ENCODE measurements around the gene CMTM6.
A peak's percentile ranks its signal among the peaks of the same experiment; 100 is the strongest.

CMTM6 gene

DNA sequence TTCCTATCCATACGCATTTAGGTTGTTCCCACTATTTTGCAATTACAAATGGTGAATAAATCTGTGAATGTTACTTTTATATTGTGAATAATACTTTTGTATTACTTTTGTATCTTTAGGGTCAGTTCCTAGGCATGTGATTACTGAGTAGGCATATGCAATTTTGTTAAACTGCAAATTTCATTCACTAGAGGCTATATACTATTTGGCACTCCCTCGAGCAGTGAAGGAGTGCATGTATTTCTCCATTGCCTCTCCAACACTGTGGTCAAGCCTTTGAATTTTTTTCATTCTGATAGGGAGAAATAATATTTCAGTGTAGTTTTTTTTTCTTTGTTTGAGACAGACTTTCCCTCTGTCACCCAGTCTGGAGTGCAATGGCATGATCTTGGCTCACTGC is 8.4 kb upstream of the CMTM6 start:
- Histone ChIP-seq H3K4me1 (ENCODE audit: control insufficient read depth, insufficient read depth, low read length) (no peaks in the 10 kb centered on the region), H3K36me3 (ENCODE audit: control insufficient read depth in 2 of 2, insufficient read depth in 1 of 2, low read length in 2 of 2) (no peaks in the 10 kb centered on the region), H3K27ac (ENCODE audit: extremely low read depth, low read depth, low read length) (no peak overlapping the region), H3K4me3 (ENCODE audit: low read depth, low read length) (no peak overlapping the region), H3K9me3 (ENCODE audit: control insufficient read depth, insufficient read depth, low read depth, low read length) (no peaks in the 10 kb centered on the region)
- ChIA-PET CTCF (interaction anchor here (0.6 to 0.8 kb wide), 4 partner anchors 9 to 152 kb away, joined by 3 to 4 read pairs (median 3); no protein-coding TSS in a partner anchor), POLR2A (interaction anchor here (0.6 kb wide), 1 partner anchor 259 kb away, joined by 3 read pairs; no protein-coding TSS in a partner anchor)
- TF ChIP-seq ZNF24 (tag by site-specific recombination; IDR thresholded peaks at IDR 0.05) (no peak), ZBTB11 (tag by site-specific recombination; conservative IDR thresholded peaks at IDR 0.05; ENCODE audit: low read depth) (no peak), ATF2 (tag by site-specific recombination; IDR thresholded peaks at IDR 0.05; ENCODE audit: low read depth) (no peak), ZBTB17 (tag by site-specific recombination; IDR thresholded peaks at IDR 0.05) (no peak), ZNF747 (tag by site-specific recombination; IDR thresholded peaks at IDR 0.05) (no peak), KLF8 (tag by site-specific recombination; IDR thresholded peaks at IDR 0.05) (no peak), ZNF302 (tag by site-specific recombination; IDR thresholded peaks at IDR 0.05; ENCODE audit: low read depth) (no peak), ZNF701 (tag by site-specific recombination; IDR thresholded peaks at IDR 0.05) (no peak), ZNF571 (tag by site-specific recombination; IDR thresholded peaks at IDR 0.05) (no peak)
- TF ChIP-seq, protein P1, sequence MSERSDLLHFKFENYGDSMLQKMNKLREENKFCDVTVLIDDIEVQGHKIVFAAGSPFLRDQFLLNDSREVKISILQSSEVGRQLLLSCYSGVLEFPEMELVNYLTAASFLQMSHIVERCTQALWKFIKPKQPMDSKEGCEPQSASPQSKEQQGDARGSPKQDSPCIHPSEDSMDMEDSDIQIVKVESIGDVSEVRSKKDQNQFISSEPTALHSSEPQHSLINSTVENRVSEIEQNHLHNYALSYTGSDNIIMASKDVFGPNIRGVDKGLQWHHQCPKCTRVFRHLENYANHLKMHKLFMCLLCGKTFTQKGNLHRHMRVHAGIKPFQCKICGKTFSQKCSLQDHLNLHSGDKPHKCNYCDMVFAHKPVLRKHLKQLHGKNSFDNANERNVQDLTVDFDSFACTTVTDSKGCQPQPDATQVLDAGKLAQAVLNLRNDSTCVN (tag by site-specific recombination; optimal IDR thresholded peaks at IDR 0.05), result no peak

- ChIA-PET POLR2A (interaction anchor here (0.6 kb wide), 1 partner anchor 175 kb away, joined by 3 read pairs; the partner anchor contains the start of gene CNOT10), CTCF (interaction anchor here (0.5 to 1.6 kb wide), 21 partner anchors 9 to 329 kb away, joined by 3 to 7 read pairs (median 3); no protein-coding TSS in a partner anchor)
- Histone ChIP-seq H3K4me3 (ENCODE audit: low read depth, low read length) (no peak overlapping the region), H3K27ac (ENCODE audit: extremely low read depth, low read depth, low read length) (no peak overlapping the region), H3K36me3 (ENCODE audit: control insufficient read depth in 2 of 2, insufficient read depth in 1 of 2, low read length in 2 of 2) (no peaks in the 10 kb centered on the region), H3K9me3 (ENCODE audit: control insufficient read depth, insufficient read depth, low read depth, low read length) (no peaks in the 10 kb centered on the region), H3K4me1 (ENCODE audit: control insufficient read depth, insufficient read depth, low read length) (no peaks in the 10 kb centered on the region)
- no peak for TF ChIP-seq ZFP41 (tag by site-specific recombination; IDR thresholded peaks at IDR 0.05; ENCODE audit: borderline replicate concordance)
- TF ChIP-seq, protein P2, sequence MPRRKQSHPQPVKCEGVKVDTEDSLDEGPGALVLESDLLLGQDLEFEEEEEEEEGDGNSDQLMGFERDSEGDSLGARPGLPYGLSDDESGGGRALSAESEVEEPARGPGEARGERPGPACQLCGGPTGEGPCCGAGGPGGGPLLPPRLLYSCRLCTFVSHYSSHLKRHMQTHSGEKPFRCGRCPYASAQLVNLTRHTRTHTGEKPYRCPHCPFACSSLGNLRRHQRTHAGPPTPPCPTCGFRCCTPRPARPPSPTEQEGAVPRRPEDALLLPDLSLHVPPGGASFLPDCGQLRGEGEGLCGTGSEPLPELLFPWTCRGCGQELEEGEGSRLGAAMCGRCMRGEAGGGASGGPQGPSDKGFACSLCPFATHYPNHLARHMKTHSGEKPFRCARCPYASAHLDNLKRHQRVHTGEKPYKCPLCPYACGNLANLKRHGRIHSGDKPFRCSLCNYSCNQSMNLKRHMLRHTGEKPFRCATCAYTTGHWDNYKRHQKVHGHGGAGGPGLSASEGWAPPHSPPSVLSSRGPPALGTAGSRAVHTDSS (tag by site-specific recombination; IDR thresholded peaks at IDR 0.05), result no peak
- peak; percentile 82 for TF ChIP-seq ZNF654 (tag by site-specific recombination; IDR thresholded peaks at IDR 0.05; ENCODE audit: low read depth)
- TF ChIP-seq SCRT2 (tag by site-specific recombination; IDR thresholded peaks at IDR 0.05), result no peak
- no peak for TF ChIP-seq ZNF114 (tag by site-specific recombination; IDR thresholded peaks at IDR 0.05)
- no peak for TF ChIP-seq ZNF19 (tag by site-specific recombination; IDR thresholded peaks at IDR 0.05; ENCODE audit: low read depth)
- TF ChIP-seq ZNF660 (tag by site-specific recombination; IDR thresholded peaks at IDR 0.05), result peak; percentile 52; the same call in 1 of the 2 replicates
- peak; percentile 17; the same call in 1 of the 2 replicates for TF ChIP-seq ZSCAN30 (tag by site-specific recombination; IDR thresholded peaks at IDR 0.05)
- no peak for TF ChIP-seq HOXA7 (CRISPR knock-in tag; IDR thresholded peaks at IDR 0.05; ENCODE audit: borderline replicate concordance)
- TF ChIP-seq ZNF768 (tag by site-specific recombination; IDR thresholded peaks at IDR 0.05), result no peak
- TF ChIP-seq ZNF692 (tag by site-specific recombination; IDR thresholded peaks at IDR 0.05), result no peak
- TF ChIP-seq, protein P3, sequence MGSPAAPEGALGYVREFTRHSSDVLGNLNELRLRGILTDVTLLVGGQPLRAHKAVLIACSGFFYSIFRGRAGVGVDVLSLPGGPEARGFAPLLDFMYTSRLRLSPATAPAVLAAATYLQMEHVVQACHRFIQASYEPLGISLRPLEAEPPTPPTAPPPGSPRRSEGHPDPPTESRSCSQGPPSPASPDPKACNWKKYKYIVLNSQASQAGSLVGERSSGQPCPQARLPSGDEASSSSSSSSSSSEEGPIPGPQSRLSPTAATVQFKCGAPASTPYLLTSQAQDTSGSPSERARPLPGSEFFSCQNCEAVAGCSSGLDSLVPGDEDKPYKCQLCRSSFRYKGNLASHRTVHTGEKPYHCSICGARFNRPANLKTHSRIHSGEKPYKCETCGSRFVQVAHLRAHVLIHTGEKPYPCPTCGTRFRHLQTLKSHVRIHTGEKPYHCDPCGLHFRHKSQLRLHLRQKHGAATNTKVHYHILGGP (tag by site-specific recombination; IDR thresholded peaks at IDR 0.05), result no peak
- TF ChIP-seq, protein P4, sequence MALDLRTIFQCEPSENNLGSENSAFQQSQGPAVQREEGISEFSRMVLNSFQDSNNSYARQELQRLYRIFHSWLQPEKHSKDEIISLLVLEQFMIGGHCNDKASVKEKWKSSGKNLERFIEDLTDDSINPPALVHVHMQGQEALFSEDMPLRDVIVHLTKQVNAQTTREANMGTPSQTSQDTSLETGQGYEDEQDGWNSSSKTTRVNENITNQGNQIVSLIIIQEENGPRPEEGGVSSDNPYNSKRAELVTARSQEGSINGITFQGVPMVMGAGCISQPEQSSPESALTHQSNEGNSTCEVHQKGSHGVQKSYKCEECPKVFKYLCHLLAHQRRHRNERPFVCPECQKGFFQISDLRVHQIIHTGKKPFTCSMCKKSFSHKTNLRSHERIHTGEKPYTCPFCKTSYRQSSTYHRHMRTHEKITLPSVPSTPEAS (tag by site-specific recombination; IDR thresholded peaks at IDR 0.05), result no peak
These were observed 7.5 kb upstream of the CMTM6 start for GRCh38 chr3:32510075-32510724.

Measured in HEK293 (cell line).